HG02973 (cell line): ENCODE measurements around the gene MGARP.
"Not testable (repeated sequence)": the region's sequence is repeated elsewhere in the genome, so short reads cannot be mapped to it uniquely, and the experiment has no call there.

Source experiments
- ATAC-seq: cut with Tn5 transposase; IDR thresholded peaks from one replicate; pipeline ENCODE4 v1.9.1; 2021; ENCODE audit warnings: moderate library complexity; ENCODE audit not compliant: unreplicated experiment

Gene MGARP

GRCh38 chr4:139279760-139280620 lies at the start of gene MGARP:
Gene MGARP (minus strand): TSS chr4:139280225. CDS start chr4:139280158, 67 bp downstream.
- no peak for ATAC-seq

- ATAC-seq, result no peak
Measured at GRCh38 chr4:139329665-139330200, 49.7 kb upstream of the MGARP start.

GRCh38 chr4:139324620-139325019 lies 44.6 kb upstream of the MGARP start:
- ATAC-seq, result no peak

- ATAC-seq, result not testable (repeated sequence)
Measured at GRCh38 chr4:139322541-139322940, 42.5 kb upstream of the MGARP start.

- ATAC-seq, result not testable (repeated sequence)
Measured at GRCh38 chr4:139322070-139322469, 42.0 kb upstream of the MGARP start.

- ATAC-seq, result no peak
Measured at GRCh38 chr4:139319571-139319970, 39.5 kb upstream of the MGARP start.

GRCh38 chr4:139317635-139318034 lies 37.6 kb upstream of the MGARP start:
- ATAC-seq, result no peak

GRCh38 chr4:139316733-139317132 lies 36.7 kb upstream of the MGARP start:
- no peak for ATAC-seq

- ATAC-seq, result peak; percentile 71
Measured at GRCh38 chr4:139315221-139315675, 35.2 kb upstream of the MGARP start.

- ATAC-seq, result no peak
Measured at GRCh38 chr4:139314047-139314800, 34.2 kb upstream of the MGARP start.

GRCh38 chr4:139313414-139313813 lies 33.4 kb upstream of the MGARP start:
- ATAC-seq, result not testable (repeated sequence)

- ATAC-seq, result no peak
Measured at GRCh38 chr4:139312552-139313332, 32.7 kb upstream of the MGARP start.

- ATAC-seq, result no peak
Measured at GRCh38 chr4:139311909-139312308, 31.9 kb upstream of the MGARP start.

- no peak for ATAC-seq
Measured at GRCh38 chr4:139304920-139305319, 24.9 kb upstream of the MGARP start.

GRCh38 chr4:139301821-139302611 lies 22.0 kb upstream of the MGARP start, which contains the start of gene NDUFC1:
Gene NDUFC1 (minus strand): TSS chr4:139302477. CDS start chr4:139295798, 6,679 bp downstream.
- peak; percentile 36 for ATAC-seq

GRCh38 chr4:139301113-139301820 lies 21.2 kb upstream of the MGARP start, which contains the start of gene NAA15:
Gene NAA15 (plus strand): TSS chr4:139301505. CDS start chr4:139301778, 273 bp downstream.
- ATAC-seq, result peak; percentile 70

GRCh38 chr4:139300431-139301112 lies 20.5 kb upstream of the MGARP start:
- ATAC-seq, result peak; percentile 22

- ATAC-seq, result no peak
Measured at GRCh38 chr4:139299536-139299935, 19.5 kb upstream of the MGARP start.
